Esophagus mucosa (tissue), 1 donor: ENCODE measurements around the gene TPRG1. TPM values are rescaled to one million over a fixed set of nuclear protein-coding genes. Genes with fewer than 3 reads are reported as not detected.

Source experiments
- ATAC-seq: fragments of 200-7000 bp; cut with Tn5 transposase; one replicate; pipeline ENCODE4 v1.9.1; 2020
- total RNA-seq: library from RNA; stranded (reverse); gene quantifications from one replicate; pipeline ENCODE4 v1.2.4, GENCODE V29; 2023
- donor health status: DM: yes; HTN: yes; CAD: no.

The TPRG1 gene
- total RNA-seq, 1 donor from 2014 or later: 30.4 TPM

DNA sequence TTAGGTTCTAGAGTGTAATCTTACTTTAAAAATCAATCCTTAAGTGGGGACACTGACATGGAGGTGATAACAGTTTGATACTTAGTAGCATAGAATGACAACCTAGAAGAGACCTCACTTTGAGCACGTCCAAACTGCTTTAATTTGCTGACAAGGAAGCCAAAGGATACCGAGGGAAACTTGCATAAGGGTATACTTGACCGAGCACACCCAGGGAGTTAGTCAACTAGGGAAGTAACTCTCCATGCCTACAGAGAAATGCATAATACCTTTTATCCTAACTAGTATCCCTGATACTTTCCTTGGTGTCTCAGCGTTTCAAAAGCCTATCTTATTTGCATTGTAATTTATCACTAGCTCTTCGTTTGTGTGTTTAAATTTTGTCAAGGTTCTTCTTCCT is 5.5 kb upstream of the TPRG1 start:
- ATAC-seq: peak; percentile 75

DNA sequence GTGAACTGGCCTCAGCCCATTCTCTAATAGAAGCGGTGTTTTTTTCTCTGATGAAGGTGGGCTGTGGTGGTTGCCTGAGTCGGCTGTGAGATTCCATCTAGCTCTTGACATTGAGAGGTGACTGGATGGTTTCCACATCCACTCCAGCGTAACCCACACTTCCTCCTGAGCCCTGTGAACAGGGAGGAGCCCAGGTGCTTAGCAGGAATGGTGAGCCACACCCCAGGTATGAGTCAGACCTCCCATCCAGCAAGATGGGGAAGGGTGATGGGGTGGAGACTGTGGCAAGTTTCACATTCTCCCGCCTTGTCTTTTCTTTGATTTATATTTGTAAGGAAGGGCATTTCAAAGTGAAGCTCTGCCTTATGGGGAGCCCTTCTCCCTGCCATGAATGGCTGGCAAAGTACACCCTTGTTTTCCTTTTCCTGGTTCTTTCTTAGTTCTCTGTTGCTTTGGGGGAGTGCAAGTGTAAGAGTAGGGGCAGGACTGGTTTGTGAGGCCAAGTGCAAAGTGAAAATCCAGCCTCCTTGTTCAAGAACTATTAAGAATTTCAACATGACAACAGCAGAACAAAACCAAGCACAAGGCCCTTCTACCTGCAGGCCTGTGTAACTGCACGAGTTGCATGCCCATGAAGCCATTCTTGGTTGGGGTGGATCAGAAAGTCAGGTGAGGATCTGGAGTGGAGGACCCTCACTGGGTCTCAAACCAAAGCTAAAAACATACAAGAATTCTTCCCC is 4.6 kb upstream of the TPRG1 start:
- peak; percentile 97 for ATAC-seq

DNA sequence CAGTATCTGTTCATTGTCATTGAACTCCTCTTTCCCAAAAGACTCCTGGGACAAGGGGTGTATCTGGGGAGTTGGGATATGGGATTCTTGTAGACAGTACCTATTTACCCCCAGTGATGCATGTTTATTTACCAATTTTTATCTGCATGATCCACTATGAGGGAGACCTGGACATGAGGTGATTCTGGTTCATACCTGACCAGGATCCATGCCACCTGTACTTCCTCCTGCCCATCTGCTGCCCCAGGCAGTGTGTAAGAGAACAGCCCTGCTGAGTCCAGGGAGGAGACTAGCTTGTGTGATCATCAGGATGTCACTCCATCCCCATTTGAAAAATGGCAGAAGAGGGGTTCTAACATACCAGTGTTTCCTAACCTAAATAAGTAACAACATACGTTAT is 3.1 kb upstream of the TPRG1 start:
- no peak for ATAC-seq

DNA sequence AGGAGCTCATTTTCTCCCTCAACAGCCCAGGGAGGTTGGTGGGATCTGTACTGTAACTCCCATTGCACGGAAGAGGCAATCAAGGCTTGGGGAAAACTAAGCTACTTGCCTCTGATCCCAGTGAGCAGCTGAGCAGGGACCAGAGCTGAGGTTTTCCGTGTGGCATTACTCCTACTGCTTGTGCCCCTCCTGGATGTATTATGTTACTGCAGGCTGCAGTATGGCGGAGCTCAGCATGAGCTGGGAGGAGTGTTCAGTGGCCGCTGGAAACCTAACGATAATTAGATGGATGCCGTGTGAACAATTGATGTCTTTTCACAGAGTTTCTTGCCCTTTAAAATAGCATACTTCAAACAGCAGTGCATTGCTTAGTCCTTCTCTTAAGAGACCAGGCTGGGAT is 2.0 kb upstream of the TPRG1 start:
- no peak for ATAC-seq

DNA sequence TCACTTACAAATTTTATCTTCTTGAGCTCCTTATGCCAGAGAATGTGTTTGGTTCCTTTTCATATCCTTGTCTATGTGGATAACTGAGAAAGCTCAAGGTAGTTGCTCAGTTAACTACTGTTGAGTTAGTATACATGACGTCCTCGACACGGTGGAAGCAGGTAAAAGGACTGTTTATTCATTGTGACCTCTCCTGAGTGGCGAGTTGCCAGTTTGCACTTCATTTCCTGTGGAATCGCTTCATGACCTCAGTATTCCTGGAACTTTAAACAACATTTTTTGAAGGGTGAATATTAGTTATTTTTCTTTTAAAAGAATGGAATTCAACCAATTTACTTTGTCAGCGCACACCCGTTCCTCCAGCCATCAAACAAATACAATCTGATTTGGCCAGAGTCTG is 1.2 kb upstream of the TPRG1 start:
- ATAC-seq: no peak

DNA sequence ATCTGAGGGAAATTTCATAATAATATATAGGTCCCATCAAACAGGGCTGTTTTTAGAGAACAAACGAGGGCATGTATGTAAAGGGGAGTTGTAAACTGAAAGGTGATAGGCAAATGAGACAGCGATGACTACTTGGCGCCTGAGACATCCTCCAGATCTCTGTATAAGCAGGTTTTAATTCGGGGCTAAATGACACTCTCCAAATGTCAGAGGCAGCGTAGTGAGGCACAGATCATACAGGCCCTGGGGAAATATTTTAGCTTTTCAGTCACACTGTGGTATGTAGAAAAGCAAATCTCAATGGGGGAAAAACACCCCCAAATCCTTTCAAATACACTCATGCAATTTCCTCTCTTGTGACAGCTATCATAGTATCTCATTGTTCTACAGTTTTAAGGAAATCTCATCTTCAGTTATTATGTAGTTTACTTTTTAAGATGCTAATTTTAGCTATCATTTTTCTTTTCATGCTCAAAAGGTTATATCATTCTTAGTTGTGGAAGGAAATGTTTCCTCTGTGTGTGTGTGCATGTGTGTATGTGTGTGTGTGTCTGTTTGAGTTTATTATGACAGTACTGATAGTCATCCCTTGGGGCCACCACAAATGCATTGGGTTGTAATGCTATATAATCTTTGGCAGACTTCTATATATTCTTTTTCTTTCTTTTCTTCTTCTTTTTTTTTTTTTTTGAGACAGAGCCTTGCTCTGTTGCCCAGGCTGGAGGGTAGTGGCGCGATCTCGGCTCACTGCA is 1.1 kb downstream of the TPRG1 start:
- ATAC-seq: no peak

DNA sequence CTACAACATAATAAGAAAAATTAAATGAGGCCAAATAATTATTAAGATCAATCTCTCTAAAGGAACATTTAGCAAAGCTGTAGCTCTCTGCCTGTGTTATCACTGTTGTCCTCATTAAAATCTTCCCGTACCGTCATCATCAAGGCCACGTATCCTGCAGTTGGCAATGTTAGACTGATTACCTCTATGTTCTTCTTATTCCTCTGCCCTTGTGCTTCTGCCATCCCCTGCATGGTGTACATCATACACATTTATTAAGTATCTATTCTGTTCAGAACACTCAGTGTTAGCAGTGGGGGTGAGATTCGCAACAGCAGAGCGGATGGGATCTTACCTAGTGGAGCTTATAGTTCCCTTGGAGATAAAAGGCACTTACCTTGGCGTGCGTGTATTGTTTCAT is 12.8 kb downstream of the TPRG1 start:
- no peak for ATAC-seq

DNA sequence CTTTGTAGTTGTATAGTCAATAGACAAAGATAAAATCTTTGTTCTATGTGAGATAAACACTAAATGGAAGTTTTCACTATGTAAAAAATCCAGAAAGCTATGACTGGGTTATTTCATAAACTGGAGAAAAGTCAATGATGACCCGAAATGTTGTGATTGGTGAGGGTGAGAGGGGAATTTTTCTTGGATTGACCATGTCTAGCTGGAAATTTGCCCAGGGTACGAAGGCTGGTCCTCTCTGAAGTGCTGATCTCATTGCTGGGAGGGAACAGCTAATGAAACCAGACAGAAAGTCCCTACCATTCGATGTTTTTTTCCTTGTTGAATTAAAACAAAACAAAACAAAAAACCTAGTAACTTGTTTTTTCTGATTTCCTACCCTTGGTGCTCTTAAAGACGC is 14.3 kb downstream of the TPRG1 start:
- no peak for ATAC-seq

DNA sequence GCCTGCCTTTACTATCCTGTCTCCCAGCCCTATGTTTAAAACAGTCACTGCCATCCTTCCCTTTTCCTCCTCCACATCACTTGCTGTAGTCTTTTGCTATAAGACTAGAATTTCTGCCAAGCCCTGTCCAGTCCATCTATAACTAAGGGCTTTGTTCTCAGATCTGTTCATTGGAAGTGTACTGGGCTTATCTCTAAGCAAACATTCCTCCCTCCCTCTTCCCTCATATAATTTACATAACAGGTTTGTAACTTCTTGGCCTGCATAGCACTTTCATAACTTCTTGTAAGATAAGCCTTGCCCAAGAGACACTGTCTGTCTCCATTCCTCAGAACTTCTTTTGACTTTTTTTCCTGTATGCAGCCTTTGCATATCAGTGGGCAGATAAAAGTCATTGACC is 16.7 kb downstream of the TPRG1 start:
- peak; percentile 89 for ATAC-seq

DNA sequence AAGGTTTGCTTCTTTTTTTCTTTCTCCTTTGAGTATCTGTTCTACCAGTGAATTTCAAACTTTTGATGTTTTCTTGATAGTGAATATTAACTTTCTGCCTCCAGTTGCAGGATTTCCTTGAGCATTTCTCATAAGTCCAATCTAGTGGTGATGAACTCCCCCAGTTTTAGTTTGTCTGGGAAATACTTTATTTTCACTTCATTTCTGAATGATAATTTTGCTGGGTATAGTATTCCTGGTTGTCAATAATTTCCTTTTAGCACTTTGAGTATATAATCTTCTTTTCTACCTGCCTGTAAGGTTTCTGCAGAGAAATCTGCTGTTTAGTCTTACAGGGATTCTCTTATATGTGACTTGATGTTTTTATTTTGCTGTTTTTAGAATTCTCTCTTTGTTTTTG is 21.0 kb downstream of the TPRG1 start:
- no peak for ATAC-seq

DNA sequence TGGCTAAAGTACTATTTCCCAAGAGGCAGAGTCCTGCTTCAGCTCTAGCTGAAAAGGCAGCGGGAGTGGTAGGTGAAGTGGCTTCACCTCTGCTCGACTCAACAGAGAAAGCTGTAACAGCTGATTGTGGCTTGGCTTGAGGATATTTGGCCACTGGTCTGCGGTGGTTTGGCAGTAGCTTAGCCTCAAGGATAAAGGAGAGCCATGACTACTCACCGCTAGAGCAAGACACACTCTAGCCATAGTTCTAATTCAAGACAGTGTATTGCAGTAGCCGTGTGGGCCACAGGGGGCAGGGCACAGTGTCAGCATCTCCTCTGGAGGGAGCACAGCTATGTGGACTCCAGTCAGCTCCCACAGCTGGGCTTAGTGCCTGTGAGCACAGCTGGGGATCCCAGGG is 23.5 kb downstream of the TPRG1 start:
- ATAC-seq: peak; percentile 73

DNA sequence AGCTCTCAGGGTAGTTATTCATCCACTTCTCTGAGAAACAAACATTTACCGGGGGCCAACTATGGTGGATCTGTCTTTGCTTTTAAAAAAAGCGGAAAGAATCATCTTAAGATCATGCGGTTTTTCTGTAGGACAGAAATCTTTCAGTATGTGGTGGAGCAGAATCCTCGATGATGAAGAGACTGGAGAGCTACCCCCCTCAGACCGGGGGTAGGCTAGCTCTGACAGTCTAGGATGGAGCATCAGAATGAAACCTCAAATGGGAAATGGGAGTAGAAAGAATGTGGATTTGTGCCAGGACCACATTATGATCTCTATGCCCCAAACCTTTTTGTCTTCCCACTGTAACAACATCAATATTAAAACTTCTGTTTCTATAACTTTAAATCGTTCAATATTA is 30.3 kb downstream of the TPRG1 start:
- ATAC-seq: no peak

DNA sequence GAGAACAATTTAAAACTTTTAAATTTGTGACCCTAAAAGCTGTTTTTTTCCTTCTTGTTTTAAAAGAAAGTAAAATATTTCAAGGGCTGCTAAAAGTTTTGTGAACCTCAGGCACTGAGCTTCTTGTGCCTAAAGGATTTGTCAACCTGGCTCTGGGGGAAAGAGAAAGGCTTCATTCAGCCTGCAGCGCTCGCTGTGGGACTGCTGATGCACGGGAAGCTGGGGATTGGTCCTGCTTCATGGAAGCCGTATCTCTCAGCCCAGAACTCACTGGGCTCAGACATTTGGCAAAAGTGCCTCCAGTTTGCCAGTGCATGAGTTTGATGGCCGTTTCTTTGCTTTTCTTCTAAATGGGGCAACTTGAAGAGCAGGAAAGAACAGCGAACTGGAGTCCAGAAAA is 30.8 kb downstream of the TPRG1 start:
- no peak for ATAC-seq

DNA sequence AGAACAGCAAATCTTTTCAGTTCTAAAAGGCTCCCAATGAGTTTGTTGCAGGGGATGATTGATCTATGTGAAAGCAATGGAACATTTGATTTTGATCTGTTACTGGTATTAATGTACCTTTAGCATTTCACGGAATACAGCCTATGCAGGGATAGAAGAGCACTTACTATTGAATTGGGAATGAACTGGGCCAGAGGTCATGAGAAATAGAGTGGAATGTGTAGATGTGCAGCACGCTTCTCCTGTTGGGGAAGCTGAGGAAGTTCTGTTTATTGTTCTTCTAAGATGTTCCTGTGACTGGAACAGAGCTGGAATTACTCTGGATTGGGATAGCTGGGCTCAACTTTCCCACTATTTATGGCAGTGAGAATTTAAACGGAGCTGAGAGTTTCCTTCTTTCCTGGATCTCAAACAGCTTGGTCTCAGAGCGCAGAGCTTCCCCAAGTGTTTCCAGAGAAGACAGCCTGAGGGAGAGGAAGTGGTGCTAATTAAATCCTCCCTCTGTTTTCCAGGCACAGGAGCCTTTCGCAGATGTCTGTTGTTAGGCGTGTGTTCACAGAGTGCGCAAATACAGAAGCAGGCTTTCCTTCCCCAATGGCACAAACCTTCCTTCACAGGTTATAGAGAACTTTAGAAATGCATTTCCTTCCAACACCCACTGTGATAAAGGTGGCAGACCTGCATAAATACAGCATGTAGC is 32.5 kb downstream of the TPRG1 start:
- no peak for ATAC-seq

DNA sequence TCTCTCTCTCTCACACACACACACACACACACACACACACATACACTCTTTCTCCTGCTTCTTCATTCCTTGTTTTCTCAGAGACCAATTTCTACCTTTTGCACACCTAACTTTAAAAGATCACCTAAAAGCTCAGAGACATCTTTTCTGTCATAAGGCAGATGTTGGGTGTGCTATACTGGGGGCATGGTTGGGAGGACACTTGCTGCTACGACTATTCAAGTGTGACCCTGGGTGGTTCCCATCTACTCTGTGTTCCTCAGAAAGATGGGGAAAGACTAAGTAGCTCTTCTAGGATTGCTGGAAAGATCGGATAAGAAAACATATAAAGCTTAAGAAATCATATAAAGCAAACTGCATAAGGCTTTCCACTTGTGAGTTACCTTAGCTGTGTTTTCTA is 33.2 kb downstream of the TPRG1 start:
- no peak for ATAC-seq

DNA sequence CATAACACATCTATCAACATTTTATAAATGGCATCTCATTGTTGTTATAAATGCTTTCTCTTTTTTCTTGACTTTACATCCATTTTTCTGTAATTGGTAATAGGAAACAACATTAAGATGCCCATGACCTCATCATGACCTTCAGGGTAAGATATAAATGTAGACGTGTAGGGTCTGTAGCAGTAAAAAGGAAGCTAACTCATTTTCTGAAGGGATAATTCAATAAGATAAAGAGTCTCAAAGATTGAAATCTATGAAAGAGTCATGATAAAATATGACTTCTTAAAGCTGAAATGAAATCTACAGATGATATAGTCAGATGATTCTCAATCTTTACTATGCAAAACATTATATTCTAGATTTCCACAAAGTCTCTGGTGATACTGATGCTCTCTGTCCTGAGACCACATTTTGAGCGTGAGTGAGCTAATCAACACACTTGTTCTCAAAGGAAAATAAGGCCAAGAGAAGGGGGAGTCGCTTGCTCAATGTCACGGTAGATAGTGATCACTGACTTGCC is 38.5 kb downstream of the TPRG1 start:
- ATAC-seq: no peak

DNA sequence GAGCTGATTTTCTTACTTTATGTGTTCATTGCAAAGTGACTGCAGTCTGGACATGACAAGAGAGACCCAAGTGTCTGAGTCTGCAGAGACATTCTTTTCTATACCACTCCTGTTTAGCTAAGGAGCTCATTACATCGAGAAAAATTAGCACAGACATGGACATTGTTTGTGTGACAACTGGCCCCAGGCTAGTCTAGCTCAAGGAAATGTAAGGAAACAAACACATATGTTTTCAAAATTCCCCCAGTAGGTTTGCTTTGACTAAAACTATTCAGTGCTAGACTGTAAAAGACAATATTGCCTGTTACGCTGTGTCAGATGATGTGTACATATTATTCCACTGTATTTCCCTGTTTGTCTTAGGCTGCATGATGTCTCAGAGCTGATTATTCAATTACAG is 40.9 kb downstream of the TPRG1 start:
- ATAC-seq: peak; percentile 41

DNA sequence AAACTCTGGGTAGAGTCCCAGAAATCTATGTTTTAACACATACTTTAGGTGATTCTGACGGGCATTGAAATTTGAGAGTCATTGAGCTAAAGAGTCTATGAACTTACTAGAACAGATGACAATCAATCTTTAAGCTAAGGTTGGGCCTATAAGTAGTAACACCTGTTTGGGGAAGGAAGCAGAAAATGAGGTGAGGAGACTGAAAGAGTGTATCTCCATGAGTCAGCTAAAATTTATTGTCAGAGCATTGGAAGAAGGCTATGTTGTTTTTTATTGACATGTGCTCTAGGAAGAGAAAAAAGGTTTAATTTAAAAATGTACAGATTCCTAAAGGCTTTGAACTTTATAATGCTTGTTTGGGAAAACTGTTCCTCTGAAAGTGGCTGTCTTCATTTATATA is 42.9 kb downstream of the TPRG1 start:
- peak; percentile 78 for ATAC-seq

DNA sequence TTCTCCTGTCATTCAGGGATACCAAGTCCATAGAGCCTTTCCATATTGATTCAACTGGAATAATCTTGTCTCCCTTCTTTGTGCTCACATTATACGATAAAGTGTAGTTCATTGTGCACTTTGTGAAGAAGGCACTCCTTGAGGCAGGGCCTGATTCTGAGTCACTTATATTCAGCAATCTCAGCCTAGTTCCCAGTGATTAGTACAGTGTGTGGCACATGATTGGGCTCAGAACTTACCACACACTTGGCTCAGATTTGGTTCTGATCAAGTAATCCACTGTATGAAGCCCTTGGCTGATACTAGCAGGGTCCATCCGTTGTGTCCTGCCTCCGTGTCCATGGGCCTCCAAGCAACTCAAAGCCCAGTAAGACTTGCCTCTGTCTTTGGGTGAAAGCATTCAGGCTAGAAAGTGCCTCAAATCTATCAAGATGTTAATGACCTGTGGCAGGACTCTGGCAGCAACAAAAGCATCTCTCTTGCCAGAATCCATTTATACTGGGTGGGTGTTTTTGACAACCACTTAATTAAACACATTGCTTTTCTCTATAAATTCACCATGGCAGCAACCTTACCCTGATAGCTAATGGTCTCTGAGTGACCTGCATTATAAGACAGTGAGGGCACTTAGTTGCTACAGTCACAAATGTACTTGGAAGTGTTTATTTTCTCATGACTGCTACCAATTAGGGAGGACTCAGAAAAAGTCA is 51.3 kb downstream of the TPRG1 start:
- ATAC-seq: peak; percentile 81

DNA sequence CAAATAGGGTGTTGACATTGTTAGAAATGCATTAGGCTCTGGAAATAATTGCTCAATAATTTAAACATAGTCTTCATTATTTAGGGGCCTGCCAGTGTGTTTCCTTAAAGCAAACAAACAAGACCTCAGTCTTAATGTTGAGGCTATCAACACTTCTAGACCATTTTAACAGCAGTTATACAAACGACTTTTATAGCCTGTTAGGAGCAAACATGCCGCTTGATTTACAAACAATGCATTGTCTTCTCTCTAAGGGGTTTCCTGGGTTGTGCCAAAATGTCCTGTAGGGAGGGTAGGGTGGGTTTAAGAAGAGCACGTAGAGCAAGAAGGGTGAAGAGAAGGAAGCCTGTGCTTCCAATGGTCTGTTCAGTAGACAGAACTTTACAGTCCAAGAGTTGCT is 53.7 kb downstream of the TPRG1 start:
- no peak for ATAC-seq

DNA sequence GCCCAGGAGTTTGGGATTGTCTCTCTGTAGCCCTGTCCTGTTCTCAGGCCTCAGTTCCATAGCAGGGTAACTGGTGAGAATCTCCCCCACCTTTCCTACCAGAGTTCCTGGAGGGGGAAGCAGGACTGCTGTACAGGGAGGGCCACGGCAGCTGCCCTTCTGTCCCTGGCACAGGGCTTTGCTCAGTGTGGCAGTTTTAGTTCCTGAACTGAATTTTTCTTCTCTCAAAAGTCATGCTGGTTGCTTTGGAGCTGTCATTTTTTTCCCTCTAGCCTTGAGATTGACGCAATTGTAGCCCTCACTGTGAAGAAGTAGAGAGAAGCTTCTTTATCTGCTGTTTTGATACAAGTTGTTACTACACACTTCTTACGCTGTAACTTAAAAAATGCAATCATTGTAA is 55.5 kb downstream of the TPRG1 start:
- no peak for ATAC-seq

DNA sequence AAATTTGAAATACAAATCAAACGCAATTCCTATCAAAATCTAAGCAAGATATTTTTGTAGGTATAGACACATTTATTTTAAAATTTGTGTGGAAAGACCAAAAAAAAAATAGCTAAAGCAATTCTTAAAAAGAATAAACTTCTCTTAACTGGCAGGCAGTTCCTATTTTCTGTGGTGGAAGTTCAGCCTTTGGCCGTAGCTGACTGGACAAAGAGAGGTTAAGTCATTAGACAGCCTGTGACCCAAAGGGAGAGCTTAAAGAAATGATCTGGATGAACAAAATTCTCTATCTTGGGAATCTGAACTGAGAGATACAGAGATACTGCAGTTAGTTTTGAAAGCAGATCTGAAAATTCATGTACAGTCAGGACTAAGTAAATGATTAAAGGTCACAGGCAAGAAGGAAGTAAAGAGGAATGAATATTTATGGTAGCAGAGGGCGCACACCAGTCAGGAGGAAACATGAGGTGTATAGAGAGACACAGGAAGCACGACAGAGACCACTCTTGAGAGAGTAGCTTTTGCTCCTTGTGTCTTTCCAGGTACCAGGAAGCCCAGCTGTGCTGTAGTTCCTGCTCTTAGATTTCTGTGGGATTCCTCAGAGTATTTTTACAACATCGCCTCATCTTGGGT is 57.5 kb downstream of the TPRG1 start:
- no peak for ATAC-seq
